Mesenteric fat pad (tissue), 1 donor: ENCODE data around the gene MMP11. TPM values are rescaled to one million over a fixed set of nuclear protein-coding genes. Genes with fewer than 3 reads are reported as not detected.

Source experiments
- DNase-seq: peaks from one replicate; pipeline ENCODE4 v3.0.0-alpha.2; 2020; ENCODE audit warnings: low spot score
- total RNA-seq: library from RNA; stranded (reverse); fragmentation: NEBNext Ultra II Directional; extraction: Animal tissue kit (Norgen Biotek cat#: 25700); gene quantifications from one replicate; pipeline ENCODE4 v1.2.1, GENCODE V29; 2021
- donor health status: DM: yes; HTN: yes; CAD: no.

The MMP11 gene
- total RNA-seq, 1 donor from 2014 or later, result 5.7 TPM

DNA sequence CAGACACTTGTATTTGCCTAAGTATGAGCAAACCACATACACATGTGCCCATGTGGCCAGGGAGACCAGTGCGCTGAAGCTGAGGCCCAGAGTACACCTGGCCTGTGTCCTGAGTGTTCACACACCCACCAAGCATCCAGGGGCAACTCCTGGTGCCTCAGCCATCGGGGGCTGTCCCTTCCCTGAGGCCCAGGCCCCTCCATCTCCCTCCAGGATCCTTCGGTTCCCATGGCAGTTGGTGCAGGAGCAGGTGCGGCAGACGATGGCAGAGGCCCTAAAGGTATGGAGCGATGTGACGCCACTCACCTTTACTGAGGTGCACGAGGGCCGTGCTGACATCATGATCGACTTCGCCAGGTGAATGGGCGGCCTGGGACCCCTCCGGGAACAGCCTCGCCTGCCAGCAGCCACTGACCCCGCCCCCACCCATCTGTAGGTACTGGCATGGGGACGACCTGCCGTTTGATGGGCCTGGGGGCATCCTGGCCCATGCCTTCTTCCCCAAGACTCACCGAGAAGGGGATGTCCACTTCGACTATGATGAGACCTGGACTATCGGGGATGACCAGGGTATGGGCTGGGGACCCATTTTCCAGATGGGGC, 7.6 kb downstream of the MMP11 start:
- no peak for DNase-seq

DNA sequence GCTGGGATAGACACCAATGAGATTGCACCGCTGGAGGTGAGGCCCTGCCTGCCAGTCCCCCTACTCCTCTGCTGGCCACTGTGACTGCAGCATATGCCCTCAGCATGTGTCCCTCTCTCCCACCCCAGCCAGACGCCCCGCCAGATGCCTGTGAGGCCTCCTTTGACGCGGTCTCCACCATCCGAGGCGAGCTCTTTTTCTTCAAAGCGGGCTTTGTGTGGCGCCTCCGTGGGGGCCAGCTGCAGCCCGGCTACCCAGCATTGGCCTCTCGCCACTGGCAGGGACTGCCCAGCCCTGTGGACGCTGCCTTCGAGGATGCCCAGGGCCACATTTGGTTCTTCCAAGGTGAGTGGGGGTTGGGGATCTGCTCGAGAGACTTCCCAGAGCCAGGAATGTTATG, 8.4 kb downstream of the MMP11 start:
- no peak for DNase-seq

DNA sequence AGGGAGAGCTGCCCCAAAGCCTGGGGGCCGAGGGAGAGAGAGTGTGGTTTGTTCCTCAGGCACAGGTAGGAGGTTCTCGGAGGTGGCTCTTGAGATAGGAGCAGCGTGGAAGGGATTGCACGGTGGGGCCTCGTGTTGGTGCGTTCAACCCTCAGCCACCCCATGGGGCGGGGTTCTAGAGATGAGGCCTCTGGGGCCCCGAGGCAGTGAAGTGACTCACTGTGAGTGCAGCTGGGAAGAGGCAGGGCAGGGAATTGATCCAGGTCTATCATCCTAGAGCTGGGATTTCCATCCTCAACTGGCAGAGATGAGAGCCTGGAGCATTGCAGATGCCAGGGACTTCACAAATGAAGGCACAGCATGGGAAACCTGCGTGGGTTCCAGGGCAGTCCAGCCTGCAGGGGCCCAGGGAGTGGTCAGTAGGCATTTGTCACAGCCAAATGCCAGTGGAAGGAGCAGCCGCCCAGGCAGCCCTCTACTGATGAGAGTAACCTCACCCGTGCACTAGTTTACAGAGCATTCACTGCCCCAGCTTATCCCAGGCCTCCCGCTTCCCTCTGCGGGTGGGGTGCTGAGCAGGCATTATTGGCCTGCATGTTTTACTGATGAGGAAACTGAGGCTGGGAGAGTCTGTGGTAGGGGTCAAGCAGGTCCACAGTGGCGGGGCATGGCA, 9.0 kb downstream of the MMP11 start:
- DNase-seq, result no peak

DNA sequence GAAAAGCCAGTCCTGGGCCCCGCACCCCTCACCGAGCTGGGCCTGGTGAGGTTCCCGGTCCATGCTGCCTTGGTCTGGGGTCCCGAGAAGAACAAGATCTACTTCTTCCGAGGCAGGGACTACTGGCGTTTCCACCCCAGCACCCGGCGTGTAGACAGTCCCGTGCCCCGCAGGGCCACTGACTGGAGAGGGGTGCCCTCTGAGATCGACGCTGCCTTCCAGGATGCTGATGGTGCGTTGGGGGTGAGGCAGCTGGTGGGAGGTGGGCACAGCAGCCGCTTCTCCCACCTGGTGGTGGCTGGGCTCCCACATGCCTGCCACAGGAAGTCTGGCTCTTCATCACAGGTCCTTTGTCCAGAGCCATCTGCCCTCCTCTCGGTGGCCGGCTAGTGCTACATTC, 9.6 kb downstream of the MMP11 start:
- DNase-seq, result no peak

DNA sequence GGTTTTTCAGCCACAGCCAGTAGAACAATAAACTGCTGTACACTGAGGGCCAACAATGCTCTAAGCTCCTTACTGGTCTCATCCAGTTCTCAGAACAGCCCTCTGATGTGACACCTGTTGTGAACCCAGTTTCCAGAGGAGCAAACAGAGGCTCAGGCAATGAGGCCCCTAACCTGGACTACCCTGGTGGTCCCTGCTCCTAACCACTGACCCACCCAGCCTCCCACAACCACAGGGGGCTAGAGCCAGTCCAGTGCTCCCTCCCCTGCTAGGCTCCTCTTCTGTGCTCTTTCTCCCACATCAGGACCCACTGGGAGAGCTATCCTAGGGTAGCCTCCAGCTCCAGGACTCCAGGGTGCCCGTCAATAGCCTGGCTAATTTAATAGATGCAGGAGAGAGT, 10.1 kb downstream of the MMP11 start:
- DNase-seq, result no peak

DNA sequence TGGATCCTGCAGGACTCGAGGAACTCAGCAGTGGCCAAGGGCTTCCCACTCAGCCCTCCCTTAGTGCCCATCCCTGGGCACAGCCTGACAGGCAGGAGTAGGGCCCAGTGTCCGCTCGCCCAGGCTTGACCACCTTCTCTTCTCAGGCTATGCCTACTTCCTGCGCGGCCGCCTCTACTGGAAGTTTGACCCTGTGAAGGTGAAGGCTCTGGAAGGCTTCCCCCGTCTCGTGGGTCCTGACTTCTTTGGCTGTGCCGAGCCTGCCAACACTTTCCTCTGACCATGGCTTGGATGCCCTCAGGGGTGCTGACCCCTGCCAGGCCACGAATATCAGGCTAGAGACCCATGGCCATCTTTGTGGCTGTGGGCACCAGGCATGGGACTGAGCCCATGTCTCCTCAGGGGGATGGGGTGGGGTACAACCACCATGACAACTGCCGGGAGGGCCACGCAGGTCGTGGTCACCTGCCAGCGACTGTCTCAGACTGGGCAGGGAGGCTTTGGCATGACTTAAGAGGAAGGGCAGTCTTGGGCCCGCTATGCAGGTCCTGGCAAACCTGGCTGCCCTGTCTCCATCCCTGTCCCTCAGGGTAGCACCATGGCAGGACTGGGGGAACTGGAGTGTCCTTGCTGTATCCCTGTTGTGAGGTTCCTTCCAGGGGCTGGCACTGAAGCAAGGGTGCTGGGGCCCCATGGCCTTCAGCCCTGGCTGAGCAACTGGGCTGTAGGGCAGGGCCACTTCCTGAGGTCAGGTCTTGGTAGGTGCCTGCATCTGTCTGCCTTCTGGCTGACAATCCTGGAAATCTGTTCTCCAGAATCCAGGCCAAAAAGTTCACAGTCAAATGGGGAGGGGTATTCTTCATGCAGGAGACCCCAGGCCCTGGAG, 10.9 kb downstream of the MMP11 start:
- DNase-seq, result no peak

DNA sequence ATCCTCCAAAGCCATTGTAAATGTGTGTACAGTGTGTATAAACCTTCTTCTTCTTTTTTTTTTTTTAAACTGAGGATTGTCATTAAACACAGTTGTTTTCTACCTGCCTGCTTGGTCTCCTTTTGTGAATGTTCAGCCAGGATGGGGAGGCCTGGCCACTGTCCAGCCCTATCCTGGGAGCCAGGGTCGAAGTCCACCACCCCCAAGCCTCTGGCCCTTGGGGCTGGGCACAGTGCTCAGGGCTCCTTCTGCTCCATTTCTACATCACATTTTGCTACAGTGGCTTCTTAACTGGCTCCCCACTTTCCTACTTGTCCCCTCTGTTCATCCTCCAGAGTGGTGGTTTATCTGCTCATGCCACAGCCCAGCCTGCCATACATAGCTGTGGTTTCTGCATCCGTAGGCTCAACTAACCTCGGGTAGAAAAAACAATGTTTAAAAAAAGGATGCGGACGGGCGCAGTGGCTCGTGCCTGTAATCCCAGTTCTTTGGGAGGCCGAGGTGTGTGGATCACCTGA, 11.6 kb downstream of the MMP11 start:
- DNase-seq, result no peak

DNA sequence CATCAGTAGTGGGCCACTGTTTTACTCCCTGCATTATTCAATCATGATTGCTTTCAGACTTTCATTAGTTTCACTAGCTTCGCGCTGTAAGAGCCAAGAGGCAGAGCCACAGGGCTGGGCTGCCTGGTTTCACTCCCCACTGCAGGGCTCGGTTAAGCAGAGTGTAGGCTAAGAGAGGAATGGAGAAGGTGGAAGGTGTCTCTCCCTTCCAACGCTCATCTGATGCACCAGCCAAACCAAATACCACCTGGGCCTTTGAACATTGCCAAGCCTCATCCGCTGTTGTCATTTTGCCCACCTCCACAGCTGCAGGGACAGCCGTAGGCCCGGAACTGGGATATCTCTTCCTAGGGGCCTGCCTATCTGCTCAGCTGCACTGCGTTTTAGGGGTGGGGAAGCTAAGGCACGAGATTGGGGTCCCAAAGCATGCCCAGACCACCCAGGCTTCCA, 13.6 kb downstream of the MMP11 start:
- DNase-seq, result no peak

DNA sequence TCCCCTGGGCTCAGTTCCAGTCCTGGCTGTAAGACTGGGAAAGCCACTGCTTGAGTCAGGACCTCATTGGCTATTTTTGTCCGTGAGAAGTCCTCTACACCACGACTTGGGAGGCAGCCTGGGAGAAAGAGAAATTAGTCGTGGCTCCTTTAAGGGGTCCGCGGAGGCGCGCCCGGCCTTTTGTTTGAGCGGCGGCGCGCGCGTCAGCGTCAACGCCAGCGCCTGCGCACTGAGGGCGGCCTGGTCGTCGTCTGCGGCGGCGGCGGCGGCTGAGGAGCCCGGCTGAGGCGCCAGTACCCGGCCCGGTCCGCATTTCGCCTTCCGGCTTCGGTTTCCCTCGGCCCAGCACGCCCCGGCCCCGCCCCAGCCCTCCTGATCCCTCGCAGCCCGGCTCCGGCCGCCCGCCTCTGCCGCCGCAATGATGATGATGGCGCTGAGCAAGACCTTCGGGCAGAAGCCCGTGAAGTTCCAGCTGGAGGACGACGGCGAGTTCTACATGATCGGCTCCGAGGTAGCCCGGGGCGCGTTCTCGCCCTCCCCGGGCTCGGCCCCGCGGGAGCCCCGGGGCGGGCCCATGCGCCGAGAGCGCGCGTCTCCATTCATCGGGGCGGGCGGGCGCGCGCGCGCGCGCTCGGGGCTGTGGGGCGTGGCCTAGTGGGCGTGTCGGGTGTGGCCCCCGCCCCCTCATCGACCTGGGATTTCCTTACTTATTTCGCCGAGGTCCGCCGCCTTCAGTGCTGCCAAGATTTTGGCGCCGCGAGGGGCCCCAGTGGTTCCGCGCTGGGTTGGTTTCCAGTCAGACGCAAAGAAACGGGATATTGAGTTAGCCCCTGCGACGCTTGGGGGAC, 14.3 kb downstream of the MMP11 start, which contains the start of gene SMARCB1:
TSS of gene SMARCB1 (plus strand) at position 215 of the 848 bp plus-strand sequence. CDS start at position 419, 204 bp downstream.
- DNase-seq, result peak; percentile 96

DNA sequence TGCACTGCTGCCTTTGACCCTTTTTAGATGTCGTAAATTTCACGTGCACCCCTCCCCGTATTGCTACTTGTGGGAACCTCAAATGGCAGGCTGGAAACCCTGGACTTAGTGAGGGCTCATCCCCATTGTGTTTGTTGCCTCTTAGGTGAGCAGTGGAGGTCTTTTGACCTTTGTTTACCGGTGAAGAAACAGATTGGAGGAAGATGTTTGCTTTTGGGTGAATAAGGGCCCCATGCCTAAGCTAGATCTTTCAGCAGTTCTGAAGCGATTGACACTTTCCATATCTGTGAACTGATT, 14.9 kb downstream of the MMP11 start:
- no peak for DNase-seq

DNA sequence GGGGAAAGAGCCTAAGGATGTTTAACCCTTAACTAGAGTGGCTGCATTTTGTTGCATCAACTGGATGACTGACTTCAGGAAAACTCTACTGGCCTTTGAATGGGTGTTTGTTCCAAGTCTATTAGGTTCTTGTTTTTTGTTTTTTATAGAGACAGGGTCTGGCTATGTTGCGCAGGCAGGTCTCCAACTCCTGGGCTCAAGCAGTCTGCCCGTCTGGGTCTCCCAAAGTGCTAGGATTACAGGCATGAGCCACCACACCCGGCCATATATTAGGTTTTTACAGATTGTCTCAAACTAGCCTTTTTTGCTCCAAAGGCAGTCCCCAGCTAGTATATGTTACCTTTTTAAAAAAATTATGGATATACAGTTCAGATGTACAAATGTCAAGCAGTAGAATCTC, 15.3 kb downstream of the MMP11 start:
- no peak for DNase-seq

DNA sequence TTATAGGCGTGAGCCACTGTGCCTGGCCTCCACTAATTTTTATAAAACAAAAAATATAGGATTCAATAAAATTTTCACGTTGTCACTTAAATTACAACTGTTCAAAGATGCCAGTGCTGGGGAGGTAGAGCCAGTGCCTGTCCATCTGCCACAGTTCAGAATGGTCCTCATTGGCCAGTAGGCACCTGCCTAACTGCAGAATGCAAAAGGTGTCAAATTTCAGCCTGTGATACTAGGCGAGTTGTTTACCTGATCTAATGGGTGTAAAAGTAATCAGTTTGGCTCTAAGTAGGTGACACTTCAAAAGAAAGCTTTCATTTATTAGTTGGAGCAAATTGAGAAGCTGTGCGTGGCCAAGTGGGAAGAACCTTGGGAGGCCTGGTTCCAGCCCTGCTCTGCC, 16.5 kb downstream of the MMP11 start:
- no peak for DNase-seq

DNA sequence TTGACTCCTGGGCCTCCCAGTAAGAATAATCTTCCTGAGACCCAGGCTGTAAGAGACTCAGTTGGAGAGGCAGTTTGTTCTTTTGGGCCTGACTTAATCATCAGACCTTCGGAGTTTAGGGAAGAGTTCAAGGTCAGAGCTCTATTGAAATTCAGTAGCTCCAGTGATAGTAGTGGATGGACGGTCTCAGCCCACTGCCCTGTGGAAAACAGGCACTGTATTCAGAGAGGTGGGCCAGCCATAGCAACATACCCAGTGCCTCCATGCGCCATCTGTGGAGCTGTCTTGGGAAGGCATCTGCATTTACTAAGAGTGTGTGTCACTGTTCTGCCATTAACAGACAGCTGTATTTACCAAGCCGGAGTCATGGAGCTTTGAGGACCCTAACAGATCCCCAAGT, 17.0 kb downstream of the MMP11 start:
- DNase-seq, result no peak

DNA sequence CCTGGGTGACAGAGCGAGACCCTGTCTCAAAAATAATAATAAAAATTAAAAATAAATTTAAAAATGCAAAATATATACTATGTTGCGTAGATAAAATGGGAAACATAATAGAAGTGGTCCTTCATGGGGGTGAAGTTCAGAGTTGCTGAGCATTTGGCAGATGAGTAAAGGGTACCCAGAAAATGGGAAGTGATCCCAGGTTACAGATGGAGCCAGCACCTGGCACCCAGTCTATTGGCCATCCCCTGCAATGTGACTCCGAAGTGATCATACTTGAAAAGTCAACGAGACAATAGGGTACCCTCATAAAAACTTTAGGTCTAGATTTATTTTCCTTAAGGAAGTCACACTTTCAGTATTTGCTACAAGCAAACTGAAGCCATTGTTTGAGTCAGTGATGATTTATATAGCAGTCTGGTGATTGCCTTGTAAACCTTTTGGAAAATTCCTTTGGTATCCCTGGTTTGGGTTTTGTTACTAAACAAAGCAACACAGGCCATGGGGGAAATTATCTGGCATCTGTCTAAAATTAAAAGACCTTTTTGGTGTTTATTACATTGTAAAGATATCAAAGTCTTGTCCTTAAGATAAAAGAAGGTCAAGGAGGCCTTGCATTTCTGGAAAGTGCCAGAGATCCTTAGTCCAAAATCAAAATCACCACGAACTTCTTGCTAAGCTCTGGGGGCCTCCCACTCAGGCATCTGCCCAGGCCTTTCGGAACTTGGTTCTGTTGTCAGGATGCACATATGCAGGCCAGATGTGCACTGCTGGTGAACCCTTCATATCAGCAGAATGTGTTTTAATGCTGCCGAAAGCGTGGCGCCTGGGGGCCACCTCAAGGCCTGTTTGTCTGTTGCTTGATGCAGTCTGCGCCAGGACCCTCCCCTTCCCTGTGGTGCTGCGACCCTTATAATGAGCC, 18.4 kb downstream of the MMP11 start:
- no peak for DNase-seq

DNA sequence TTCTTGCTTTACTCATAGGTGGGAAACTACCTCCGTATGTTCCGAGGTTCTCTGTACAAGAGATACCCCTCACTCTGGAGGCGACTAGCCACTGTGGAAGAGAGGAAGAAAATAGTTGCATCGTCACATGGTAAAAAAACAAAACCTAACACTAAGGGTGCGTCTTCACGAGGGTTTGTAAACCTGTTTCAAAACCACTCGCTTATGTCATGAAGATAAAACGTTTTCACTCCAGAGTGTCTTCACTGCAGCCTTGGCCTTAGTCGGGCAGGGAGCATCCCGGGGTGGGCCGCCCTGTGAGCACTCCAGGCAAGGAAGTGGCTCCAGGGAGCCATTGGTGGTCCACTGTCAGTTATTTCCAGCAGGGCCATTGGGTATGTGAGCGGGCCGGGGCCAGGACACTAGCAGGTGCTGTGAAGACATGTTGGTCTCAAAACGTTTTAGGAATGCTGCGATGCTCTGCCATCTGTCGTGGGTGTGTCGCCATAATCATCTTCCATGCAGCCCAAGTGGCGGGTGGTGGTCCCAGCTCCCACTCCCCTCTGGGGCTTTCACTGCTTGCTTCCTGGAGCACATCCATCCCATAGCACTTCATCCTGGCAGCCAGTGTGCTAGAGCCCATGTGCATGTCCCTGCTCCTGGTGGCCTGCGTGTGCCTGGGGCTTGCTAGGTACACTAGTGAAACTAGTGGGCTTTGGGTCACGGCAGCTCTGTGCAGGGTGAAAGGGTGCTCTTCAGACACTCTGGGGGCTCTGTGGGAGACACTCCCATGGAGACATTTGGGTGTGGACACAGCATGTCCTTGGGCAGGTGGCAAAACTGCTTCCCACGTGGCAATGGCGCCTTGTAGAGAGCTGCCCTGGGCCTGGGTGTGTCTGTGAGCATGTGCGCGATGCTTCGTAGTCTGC, 19.3 kb downstream of the MMP11 start:
- no peak for DNase-seq

DNA sequence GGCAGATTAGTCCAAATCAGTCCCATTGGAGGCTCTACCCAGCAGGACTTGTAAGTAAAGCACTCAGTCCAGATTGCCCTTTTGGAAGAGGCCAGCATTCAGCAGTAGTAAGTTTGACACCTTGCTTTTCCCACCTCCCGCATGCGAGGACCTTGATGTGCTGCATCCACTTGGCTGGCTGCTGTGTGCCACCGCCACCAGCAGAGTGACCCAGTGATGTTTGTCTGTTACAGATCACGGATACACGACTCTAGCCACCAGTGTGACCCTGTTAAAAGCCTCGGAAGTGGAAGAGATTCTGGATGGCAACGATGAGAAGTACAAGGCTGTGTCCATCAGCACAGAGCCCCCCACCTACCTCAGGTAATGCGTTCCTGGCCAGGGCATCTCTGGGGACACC, 20.7 kb downstream of the MMP11 start:
- DNase-seq, result no peak

DNA sequence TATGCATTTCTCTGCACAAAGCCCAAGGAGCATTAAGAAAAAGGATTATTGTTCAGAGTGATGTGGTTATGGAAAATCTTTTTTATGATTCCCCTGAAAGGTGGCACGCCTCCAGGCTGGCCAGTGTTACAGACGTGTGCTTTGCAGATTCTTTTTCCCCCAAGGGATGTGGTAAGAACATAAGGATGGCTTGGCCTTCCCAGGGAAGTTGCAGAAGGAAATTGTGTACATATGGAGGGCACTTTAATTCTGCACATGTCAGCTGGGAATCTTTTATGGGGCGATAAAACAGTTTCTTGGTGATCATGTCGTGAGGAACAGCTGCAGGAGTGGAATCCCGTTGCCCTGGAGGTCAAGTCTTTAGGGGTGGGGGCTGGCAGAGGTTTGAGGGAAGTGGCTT, 23.8 kb downstream of the MMP11 start:
- no peak for DNase-seq

DNA sequence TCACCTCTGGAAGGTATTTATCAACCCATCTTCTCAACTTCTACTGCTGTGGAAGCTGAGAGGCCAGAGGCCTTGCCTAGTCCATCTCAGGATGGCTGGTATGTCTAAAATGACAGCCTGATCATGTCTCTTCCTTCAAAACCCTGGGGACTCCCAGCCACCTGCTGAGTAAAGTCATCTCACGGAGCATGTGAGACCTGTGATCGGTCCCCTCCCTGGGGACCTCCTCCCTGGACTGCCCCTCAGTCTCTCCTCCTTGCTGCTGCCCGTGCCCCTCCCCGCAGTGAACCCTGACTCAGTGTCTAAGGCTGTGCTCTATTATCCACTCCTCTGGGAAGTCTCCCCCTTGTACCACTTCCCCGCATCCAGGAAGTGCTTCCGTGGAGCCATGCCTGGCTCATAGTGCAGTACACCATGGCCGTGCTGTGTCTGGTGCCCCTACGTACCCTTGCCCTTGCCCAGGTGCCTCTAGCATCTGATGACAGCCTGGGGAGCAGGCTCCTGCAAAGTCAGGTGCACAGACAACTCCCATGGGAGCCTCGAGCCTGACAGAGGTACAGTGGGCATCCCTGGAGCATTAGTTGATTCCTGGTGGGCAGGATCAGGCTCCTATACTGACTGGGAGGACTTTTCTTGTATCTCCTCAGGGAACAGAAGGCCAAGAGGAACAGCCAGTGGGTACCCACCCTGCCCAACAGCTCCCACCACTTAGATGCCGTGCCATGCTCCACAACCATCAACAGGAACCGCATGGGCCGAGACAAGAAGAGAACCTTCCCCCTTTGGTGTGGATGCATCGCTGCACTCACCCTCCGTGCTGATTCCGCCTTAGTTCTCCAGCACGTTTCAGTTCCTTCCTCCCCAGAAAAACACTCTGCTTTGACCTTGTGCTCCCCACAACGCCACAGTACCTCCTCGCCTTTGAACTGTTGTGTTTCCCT, 27.9 kb downstream of the MMP11 start:
- no peak for DNase-seq
